A673 (cell line): ENCODE results near the gene GPLD1. TPM values are rescaled to one million over a fixed set of nuclear protein-coding genes. Genes with fewer than 3 reads are reported as not detected.

Source experiments
- BruUV-seq: library from RNA; stranded (reverse); fragments of 400-500 nt; replicated peaks from 2 replicates; lab custom pipeline; 2021; lab: Mats Ljungman, UMichigan
- CTCF ChIA-PET: fragments of 300-600 bp; sonication (Branson Sonifier 250); formaldehyde crosslinking; loops from one replicate; lab custom pipeline; 2022; ENCODE audit warnings: antibody characterized with exemption; lab: Charles Lee
- POLR2A ChIA-PET: fragments of 300-600 bp; sonication (Branson Sonifier 250); formaldehyde crosslinking; loops from one replicate; lab custom pipeline; 2022; ENCODE audit warnings: antibody characterized with exemption; ENCODE audit not compliant: low non-redundant PET; lab: Charles Lee
- DNase-seq: peaks from one replicate; pipeline ENCODE4 v3.0.0-alpha.2; 2015; ENCODE audit warnings: low spot score
- H3K27ac ChIP-seq: fragments of 200-600 bp; sonication (generic); 2 replicates; pipeline ENCODE4 v1.5.1; 2016; ENCODE audit warnings: mixed run types, low read depth, mild to moderate bottlenecking, mixed read lengths, antibody characterized with exemption, low read length; ENCODE audit not compliant: poor library complexity, severe bottlenecking
- H3K27me3 ChIP-seq: fragments of 200-600 bp; sonication (generic); replicated peaks from 2 replicates; pipeline ENCODE4 v1.6.1; 2017; ENCODE audit warnings: mixed run types, low read depth, mild to moderate bottlenecking, mixed read lengths, antibody characterized with exemption, low read length; ENCODE audit not compliant: insufficient read depth, poor library complexity
- H3K36me3 ChIP-seq: fragments of 200-600 bp; sonication (generic); 2 replicates; pipeline ENCODE4 v1.6.1; 2016; ENCODE audit warnings: mixed run types, mild to moderate bottlenecking, mixed read lengths, antibody characterized with exemption, low read length; ENCODE audit not compliant: insufficient read depth, poor library complexity, severe bottlenecking
- H3K4me1 ChIP-seq: fragments of 200-600 bp; sonication (generic); 2 replicates; pipeline ENCODE4 v1.6.1; 2017; ENCODE audit warnings: mixed run types, mild to moderate bottlenecking, mixed read lengths, antibody characterized with exemption, low read length; ENCODE audit not compliant: insufficient read depth, poor library complexity, severe bottlenecking
- H3K4me3 ChIP-seq: fragments of 200-600 bp; sonication (generic); 2 replicates; pipeline ENCODE4 v1.5.1; 2016; ENCODE audit warnings: low read depth, mixed run types, mild to moderate bottlenecking, mixed read lengths, low read length; ENCODE audit not compliant: poor library complexity, severe bottlenecking
- H3K9me3 ChIP-seq: fragments of 200-600 bp; sonication (generic); 2 replicates; pipeline ENCODE4 v1.6.1; 2016; ENCODE audit warnings: mixed run types, low read depth, mild to moderate bottlenecking, mixed read lengths, antibody characterized with exemption, low read length; ENCODE audit not compliant: poor library complexity, severe bottlenecking
- EZH2 ChIP-seq: fragments of 200-600 bp; sonication (generic); IDR thresholded peaks from 2 replicates; pipeline ENCODE4 v1.6.1; 2017; ENCODE audit warnings: borderline replicate concordance, low read depth, mild to moderate bottlenecking, mixed read lengths, antibody characterized with exemption, low read length; ENCODE audit not compliant: poor library complexity, severe bottlenecking
- intact Hi-C: fragments of 100-400 bp; cut with micrococcal nuclease; formaldehyde crosslinking; loops from one replicate; pipeline ENCODE4 v1.10.0; 2022; ENCODE audit not compliant: unreplicated experiment
- total RNA-seq: library from RNA; stranded (reverse); gene quantifications from 2 replicates; pipeline ENCODE4 v1.2.3, GENCODE V29; 2021
- TF ChIP-seq, protein P1 (sequence below): fragments of 300-800, 200-600 bp; sonication (generic); conservative IDR thresholded peaks from 2 replicates; pipeline ENCODE4 v1.5.1; 2017; ENCODE audit warnings: low read depth, mild to moderate bottlenecking, antibody characterized with exemption, low read length, moderate library complexity, mixed read lengths

Gene GPLD1
- total RNA-seq, 1 experiment from 2014 or later, result 1.1 TPM

- H3K27ac ChIP-seq, result no peak overlapping the region
- H3K9me3 ChIP-seq, result no peaks in the 10 kb centered on the region
- TF ChIP-seq EZH2, result no peak
- TF ChIP-seq, protein P1, sequence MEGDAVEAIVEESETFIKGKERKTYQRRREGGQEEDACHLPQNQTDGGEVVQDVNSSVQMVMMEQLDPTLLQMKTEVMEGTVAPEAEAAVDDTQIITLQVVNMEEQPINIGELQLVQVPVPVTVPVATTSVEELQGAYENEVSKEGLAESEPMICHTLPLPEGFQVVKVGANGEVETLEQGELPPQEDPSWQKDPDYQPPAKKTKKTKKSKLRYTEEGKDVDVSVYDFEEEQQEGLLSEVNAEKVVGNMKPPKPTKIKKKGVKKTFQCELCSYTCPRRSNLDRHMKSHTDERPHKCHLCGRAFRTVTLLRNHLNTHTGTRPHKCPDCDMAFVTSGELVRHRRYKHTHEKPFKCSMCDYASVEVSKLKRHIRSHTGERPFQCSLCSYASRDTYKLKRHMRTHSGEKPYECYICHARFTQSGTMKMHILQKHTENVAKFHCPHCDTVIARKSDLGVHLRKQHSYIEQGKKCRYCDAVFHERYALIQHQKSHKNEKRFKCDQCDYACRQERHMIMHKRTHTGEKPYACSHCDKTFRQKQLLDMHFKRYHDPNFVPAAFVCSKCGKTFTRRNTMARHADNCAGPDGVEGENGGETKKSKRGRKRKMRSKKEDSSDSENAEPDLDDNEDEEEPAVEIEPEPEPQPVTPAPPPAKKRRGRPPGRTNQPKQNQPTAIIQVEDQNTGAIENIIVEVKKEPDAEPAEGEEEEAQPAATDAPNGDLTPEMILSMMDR, result no peak
- H3K4me1 ChIP-seq, result no peaks in the 10 kb centered on the region
- ChIA-PET POLR2A (no interaction called here), CTCF (interaction anchor here (0.6 kb wide), 1 partner anchor 88 kb away, joined by 4 read pairs; no protein-coding TSS in a partner anchor)
- intact Hi-C loops, result no loop called here
- no peak overlapping the region for H3K4me3 ChIP-seq
- BruUV-seq, result no TSS peak
- no peaks in the 10 kb centered on the region for H3K36me3 ChIP-seq
- no peak for DNase-seq
- H3K27me3 ChIP-seq, result no peaks in the 10 kb centered on the region
Observed at GRCh38 chr6:24501914-24502313, 12.5 kb upstream of the GPLD1 start.

DNA sequence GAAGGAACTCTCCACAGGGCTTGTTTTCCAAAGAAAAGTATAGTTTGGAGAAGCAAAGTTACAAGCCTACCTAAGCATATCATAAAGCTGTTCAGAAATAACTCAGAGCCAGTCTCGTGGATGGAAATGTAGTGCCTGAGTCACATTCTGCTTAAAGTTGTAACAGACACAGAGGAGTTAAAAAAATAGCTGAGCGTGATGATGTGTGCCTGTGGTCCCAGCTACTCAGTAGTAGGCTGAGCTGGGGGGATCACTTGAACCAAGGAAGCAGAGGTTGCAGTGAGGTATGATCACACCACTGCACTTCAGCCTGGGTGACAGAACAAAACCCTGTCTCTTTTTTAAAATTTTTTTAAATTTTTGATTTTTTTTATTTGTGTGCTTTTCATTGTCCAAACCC lies 12.0 kb upstream of the GPLD1 start:
- TF ChIP-seq, protein P1, result no peak
- TF ChIP-seq EZH2, result no peak
- intact Hi-C loops, result no loop called here
- ChIA-PET CTCF (interaction anchor here (0.6 kb wide), 1 partner anchor 88 kb away, joined by 4 read pairs; no protein-coding TSS in a partner anchor), POLR2A (no interaction called here)
- H3K4me3 ChIP-seq, result no peak overlapping the region
- no peaks in the 10 kb centered on the region for H3K9me3 ChIP-seq
- H3K27me3 ChIP-seq, result no peaks in the 10 kb centered on the region
- no peak for DNase-seq
- H3K27ac ChIP-seq, result no peak overlapping the region
- no peaks in the 10 kb centered on the region for H3K4me1 ChIP-seq
- no peaks in the 10 kb centered on the region for H3K36me3 ChIP-seq
- no TSS peak for BruUV-seq

DNA sequence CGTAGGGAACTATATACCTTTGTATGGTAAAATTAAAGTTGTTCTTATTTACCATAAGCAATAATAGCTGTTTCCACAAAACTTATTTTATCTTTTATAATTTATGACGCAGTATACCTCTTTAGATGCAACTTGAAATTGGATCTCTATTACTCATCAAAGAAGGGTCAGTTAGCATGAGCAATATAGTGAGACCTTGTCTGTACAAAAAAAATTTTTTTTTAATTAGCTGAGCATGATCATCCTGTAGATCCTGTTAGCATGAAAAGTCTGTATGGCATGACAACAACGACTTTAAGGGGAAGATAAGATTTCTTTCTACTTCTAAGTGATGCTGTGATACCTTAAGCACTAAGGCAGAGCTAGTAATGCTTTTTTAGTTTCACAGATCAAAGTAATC lies 11.3 kb upstream of the GPLD1 start:
- Histone ChIP-seq H3K9me3 (no peaks in the 10 kb centered on the region), H3K4me3 (no peak overlapping the region), H3K4me1 (no peaks in the 10 kb centered on the region), H3K27ac (no peak overlapping the region), H3K36me3 (no peaks in the 10 kb centered on the region), H3K27me3 (no peaks in the 10 kb centered on the region)
- POLR2A ChIA-PET, result no interaction called here
- no peak for DNase-seq
- intact Hi-C loops, result no loop called here
- CTCF ChIA-PET, result no interaction called here
- no peak for TF ChIP-seq EZH2
- TF ChIP-seq, protein P1, result no peak
- BruUV-seq, result no TSS peak
